ENCODE results near the gene CDH24.

GRCh38 chr14:23060536-23061260, 3.4 kb upstream of the CDH24 start:
- TF ChIP-seq CTCF (IDR thresholded peaks at IDR 0.05) (no peak), POLR2A (IDR thresholded peaks at IDR 0.05; ENCODE audit: low read length) (no peak), ESRRA (IDR thresholded peaks at IDR 0.05; ENCODE audit: borderline replicate concordance, low read length) (no peak), HMGXB4 (CRISPR knock-in tag; IDR thresholded peaks at IDR 0.05; ENCODE audit: borderline replicate concordance) (no peak), PBX3 (IDR thresholded peaks at IDR 0.05) (no peak), RAD21 (conservative IDR thresholded peaks at IDR 0.05 in 1 of 2, IDR thresholded peaks at IDR 0.05 in 1 of 2) (no peak), RNF2 (IDR thresholded peaks at IDR 0.05; ENCODE audit: borderline replicate concordance, low read depth) (no peak)

Measured in A549 (cell line).